Right atrium auricular region (tissue), 2 donors: ENCODE measurements around the gene DBI. TPM values are rescaled to one million over a fixed set of nuclear protein-coding genes. Genes with fewer than 3 reads are reported as not detected.
A peak's percentile ranks its signal among the peaks of the same experiment; 100 is the strongest.

Experiments
- DNase-seq: peaks from one replicate; pipeline ENCODE4 v3.0.0-alpha.2; 2019; ENCODE audit warnings: low spot score
- H3K27ac ChIP-seq, 2 donors: fragments of 200-600 bp; sonication (generic); 1 replicate in 1 of 2; 2 replicates in 1 of 2; pipeline ENCODE4 v1.5.1; 2016 to 2019
- H3K27me3 ChIP-seq, 2 donors: fragments of 200-600 bp; sonication (generic); one replicate each; pipeline versions ENCODE4 v1.5.1 to v1.6.0; 2017 to 2019
- H3K36me3 ChIP-seq: fragments of 200-600 bp; sonication (generic); one replicate; pipeline ENCODE4 v1.5.1; 2016
- H3K4me1 ChIP-seq, 2 donors: fragments of 200-600 bp; sonication (generic); one replicate each; pipeline versions ENCODE4 v1.5.1 to v1.6.0; 2017 to 2019
- H3K4me3 ChIP-seq, 2 donors: fragments of 200-600 bp; sonication (generic); 1 replicate in 1 of 2; 2 replicates in 1 of 2; pipeline ENCODE4 v1.5.1; 2017 to 2019; ENCODE audit warnings: mild to moderate bottlenecking in 1 of 2, moderate library complexity in 1 of 2
- H3K9me3 ChIP-seq, 2 donors: fragments of 200-600 bp; sonication (generic); one replicate each; pipeline ENCODE4 v1.5.1; 2019
- total RNA-seq, 2 donors: library from RNA; depleted of rRNA; stranded (reverse); fragments of >200 nt; gene quantifications; one replicate each; pipeline ENCODE4 v1.1.0, GENCODE V29; 2016
- TF ChIP-seq, protein P1 (sequence below), 2 donors: fragments of 200-600 bp; sonication (generic); IDR thresholded peaks; one replicate each; pipeline ENCODE4 v1.5.1; 2019; ENCODE audit warnings: antibody characterized with exemption in 2 of 2

DBI gene
- total RNA-seq: 100 to 1,000 TPM; 174 to 312 TPM

DNA sequence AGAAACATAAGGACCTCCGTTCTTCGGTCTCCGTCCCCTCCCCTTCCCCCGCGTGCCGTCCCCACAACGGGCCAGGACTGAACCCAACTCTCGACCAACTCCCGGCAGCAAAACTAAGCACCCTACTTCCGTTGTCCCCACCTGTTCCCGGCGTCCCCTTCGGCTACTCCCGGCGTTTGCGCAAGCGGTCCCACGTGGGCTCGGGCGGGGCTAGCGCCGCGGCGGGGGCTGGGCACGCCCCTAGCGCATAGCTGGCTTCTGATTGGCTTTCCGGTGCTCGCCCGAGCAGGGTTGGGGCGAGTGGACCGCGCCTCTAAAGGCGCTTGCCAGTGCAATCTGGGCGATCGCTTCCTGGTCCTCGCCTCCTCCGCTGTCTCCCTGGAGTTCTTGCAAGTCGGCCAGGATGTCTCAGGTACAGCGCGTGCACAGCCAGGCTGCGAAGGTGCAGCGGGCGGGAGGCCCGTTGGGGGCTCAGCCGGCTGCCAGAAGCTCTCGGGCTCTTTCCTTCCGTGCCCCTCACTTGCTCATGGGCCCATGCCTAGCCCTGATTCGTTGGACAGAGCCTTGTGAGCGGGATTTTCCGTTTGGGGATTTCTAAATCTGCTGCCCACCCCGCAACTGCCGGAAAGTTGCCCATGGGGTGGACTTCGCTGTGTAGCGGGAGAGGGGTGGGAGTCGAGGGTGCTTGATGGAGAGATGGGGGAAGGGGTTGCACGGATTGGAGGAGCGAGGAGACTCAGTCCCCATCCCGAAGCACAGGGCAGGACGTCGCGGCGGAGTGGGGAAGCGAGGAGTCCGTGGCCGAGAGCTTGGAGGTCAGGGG, at the start of gene DBI, which contains the start of gene C2orf76:
DBI (plus strand) TSS at position 329 of the 823 bp plus-strand sequence; CDS start at position 404, 75 bp downstream.
C2orf76 (minus strand) TSS at position 186 of the 823 bp plus-strand sequence. CDS start 26,875 bp downstream, outside the sequence.
- no peaks in the 10 kb centered on the region for H3K27me3 ChIP-seq
- H3K9me3 ChIP-seq: no peaks in the 10 kb centered on the region
- peaks cover 0 to 36% of the 10 kb centered on the region in 2 donors for H3K4me1 ChIP-seq
- peak; percentile 96 for DNase-seq
- H3K4me3 ChIP-seq: peak within 1 kb of the TSS; percentile 65 to 87
- H3K36me3 ChIP-seq: peaks cover 32% of the 10 kb centered on the region
- peak within 1 kb of the TSS; percentile 87 to 97 for H3K27ac ChIP-seq
- TF ChIP-seq, protein P1, sequence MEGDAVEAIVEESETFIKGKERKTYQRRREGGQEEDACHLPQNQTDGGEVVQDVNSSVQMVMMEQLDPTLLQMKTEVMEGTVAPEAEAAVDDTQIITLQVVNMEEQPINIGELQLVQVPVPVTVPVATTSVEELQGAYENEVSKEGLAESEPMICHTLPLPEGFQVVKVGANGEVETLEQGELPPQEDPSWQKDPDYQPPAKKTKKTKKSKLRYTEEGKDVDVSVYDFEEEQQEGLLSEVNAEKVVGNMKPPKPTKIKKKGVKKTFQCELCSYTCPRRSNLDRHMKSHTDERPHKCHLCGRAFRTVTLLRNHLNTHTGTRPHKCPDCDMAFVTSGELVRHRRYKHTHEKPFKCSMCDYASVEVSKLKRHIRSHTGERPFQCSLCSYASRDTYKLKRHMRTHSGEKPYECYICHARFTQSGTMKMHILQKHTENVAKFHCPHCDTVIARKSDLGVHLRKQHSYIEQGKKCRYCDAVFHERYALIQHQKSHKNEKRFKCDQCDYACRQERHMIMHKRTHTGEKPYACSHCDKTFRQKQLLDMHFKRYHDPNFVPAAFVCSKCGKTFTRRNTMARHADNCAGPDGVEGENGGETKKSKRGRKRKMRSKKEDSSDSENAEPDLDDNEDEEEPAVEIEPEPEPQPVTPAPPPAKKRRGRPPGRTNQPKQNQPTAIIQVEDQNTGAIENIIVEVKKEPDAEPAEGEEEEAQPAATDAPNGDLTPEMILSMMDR (IDR thresholded peaks at IDR 0.05): no peak

DNA sequence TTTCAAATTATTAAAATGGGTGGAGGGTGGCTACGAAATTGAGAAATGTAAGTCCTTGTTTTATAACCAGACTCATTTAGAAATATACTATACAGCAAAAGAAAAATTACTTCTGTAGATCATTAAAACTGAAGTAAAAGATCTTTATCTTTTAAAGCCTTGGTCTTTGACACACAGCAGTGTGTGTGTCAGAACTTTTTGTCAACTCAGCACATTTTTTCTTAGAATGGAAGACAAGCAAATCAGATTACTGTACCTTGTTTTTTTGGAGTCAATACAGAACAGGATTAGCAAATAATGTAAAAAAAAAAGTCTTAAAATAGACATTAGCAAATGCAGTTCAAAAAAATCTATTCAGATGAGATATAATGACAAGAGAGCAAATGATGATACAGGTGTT, 49.2 kb upstream of the DBI start:
- Histone ChIP-seq H3K4me1 (no peaks in the 10 kb centered on the region), H3K9me3 (no peaks in the 10 kb centered on the region), H3K4me3 (no peak overlapping the region), H3K27me3 (no peaks in the 10 kb centered on the region), H3K36me3 (no peaks in the 10 kb centered on the region), H3K27ac (no peak overlapping the region)
- no peak for DNase-seq
- TF ChIP-seq, protein P1 (IDR thresholded peaks at IDR 0.05): no peak

DNA sequence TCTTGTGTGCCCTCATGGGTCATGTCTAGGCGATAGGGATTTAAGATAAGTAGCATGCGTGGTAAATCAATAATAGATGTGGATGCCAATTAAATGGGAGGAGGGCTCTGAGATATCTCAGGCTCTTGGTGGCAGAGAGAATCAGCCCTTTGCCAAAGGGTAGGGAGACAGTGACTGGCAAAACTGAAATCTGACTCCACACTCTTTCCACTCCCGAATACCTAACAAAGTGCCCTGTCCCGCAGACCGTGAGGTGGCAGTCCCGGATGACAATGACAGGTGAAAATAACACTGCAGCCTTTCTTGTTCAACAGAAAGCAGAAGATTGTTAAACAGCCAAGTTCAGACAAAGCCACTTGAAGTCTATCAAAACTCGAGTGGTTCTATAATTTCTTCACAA, 47.2 kb upstream of the DBI start:
- TF ChIP-seq, protein P1 (IDR thresholded peaks at IDR 0.05): no peak
- Histone ChIP-seq H3K27me3 (no peaks in the 10 kb centered on the region), H3K4me1 (no peaks in the 10 kb centered on the region), H3K4me3 (no peak overlapping the region), H3K36me3 (no peaks in the 10 kb centered on the region), H3K9me3 (no peaks in the 10 kb centered on the region), H3K27ac (no peak overlapping the region)
- DNase-seq: no peak

DNA sequence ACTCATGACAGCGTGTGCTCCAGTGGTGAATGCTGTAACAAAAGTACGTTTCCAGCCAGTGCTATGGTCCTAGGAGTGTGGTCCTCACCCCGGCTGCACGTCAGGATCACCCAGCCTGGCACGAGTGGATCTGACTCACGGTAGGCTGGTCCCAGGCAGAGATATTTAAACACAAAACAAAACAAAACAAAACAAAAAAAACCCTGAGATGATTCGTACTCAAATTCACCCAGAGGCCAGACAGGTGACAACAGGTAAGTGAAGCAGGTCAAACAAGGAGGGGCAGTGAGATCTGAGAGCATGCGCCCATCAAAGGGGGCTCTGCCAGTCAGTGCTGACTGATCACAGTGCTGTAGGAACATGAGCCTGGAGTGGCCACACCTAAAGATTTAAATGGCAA, 43.3 kb upstream of the DBI start:
- DNase-seq: no peak
- Histone ChIP-seq H3K4me1 (no peaks in the 10 kb centered on the region), H3K36me3 (no peaks in the 10 kb centered on the region), H3K4me3 (no peak overlapping the region), H3K9me3 (no peaks in the 10 kb centered on the region), H3K27me3 (no peaks in the 10 kb centered on the region), H3K27ac (no peak overlapping the region)
- TF ChIP-seq, protein P1 (IDR thresholded peaks at IDR 0.05): no peak

DNA sequence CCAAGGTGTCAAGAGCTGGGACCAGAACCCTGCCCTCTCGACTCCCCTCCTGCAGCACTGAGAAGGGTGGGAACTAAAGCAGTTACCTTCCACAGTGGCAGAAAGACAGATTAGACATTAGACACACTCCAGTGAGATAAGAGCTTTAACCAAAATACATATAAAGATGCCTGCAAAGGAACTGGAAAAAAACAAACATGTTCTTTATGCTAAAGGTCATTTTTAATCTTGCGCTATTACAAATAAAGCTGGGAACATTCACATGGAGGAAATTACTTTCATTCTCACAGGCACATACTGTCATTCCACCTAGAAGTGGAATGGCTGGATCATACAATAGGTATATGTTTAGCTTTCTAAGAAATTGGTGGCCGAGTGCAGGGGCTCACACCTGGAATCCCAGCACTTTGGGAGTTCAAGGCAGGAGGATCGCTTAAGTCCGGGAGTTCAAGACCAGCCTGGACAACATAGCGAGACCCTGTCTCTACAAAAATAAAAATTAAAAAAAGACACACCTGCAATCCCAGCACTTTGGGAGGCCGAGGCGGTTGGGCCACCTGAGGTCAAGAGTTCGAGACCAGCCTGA, 42.0 kb upstream of the DBI start:
- no peaks in the 10 kb centered on the region for H3K9me3 ChIP-seq
- DNase-seq: no peak

More for the DNA sequence above, 42.0 kb upstream of the DBI start:
- H3K4me1 ChIP-seq: no peaks in the 10 kb centered on the region
- TF ChIP-seq, protein P1 (IDR thresholded peaks at IDR 0.05): no peak
- no peaks in the 10 kb centered on the region for H3K36me3 ChIP-seq
- no peak overlapping the region for H3K27ac ChIP-seq
- no peak overlapping the region for H3K4me3 ChIP-seq
- H3K27me3 ChIP-seq: no peaks in the 10 kb centered on the region
